AG04449 (cell line): ENCODE measurements around the gene ANKIB1.
A peak's percentile ranks its signal among the peaks of the same experiment; 100 is the strongest.
"Not testable (repeated sequence)": the region's sequence is repeated elsewhere in the genome, so short reads cannot be mapped to it uniquely, and the experiment has no call there.

Experiments
- CTCF ChIA-PET: fragments of 350-600 bp; formaldehyde crosslinking; extraction: SDS; loops from one replicate; lab custom pipeline; 2021; ENCODE audit warnings: antibody characterized with exemption; lab: Yijun Ruan, JAX
- POLR2A ChIA-PET: fragments of 400-600, 350-600 bp; formaldehyde crosslinking; extraction: SDS; loops from one replicate; lab custom pipeline; 2020; ENCODE audit warnings: antibody characterized with exemption, inconsistent platforms; lab: Yijun Ruan, JAX
- DNase-seq: peaks from one replicate; pipeline ENCODE4 v3.0.0-alpha.2; 2010; ENCODE audit warnings: low read depth, low spot score
- H3K4me3 ChIP-seq: 2 replicates; pipeline ENCODE4 v1.5.1; 2011; ENCODE audit warnings: low read depth, mild to moderate bottlenecking, control low read depth, low read length
- CTCF ChIP-seq: IDR thresholded peaks from one replicate; pipeline ENCODE4 v1.5.1; 2011; ENCODE audit warnings: mild to moderate bottlenecking, moderate library complexity, low read length, control low read depth, inconsistent platforms; ENCODE audit not compliant: insufficient read depth; ENCODE audit errors: missing control alignments

The ANKIB1 gene

GRCh38 chr7:92246360-92247101 lies 757 bp downstream of the ANKIB1 start:
- POLR2A ChIA-PET: interaction anchor here (1.1 to 1.7 kb wide), 3 partner anchors 8 to 202 kb away, joined by 4 to 6 read pairs (median 6); partner anchors contain the start of gene GATAD1
- no peak for TF ChIP-seq CTCF
- CTCF ChIA-PET: interaction anchor here (1.1 to 3.0 kb wide), 4 partner anchors 47 to 200 kb away, joined by 3 to 22 read pairs (median 8); partner anchors contain the start of genes GATAD1 and LRRD1
- DNase-seq: no peak
- H3K4me3 ChIP-seq: peak overlapping the region; percentile 82

GRCh38 chr7:92250603-92251002 lies 4.8 kb downstream of the ANKIB1 start:
- ChIA-PET POLR2A (no interaction called here), CTCF (interaction anchor here (1.3 kb wide), 1 partner anchor 71 kb away, joined by 3 read pairs; the partner anchor contains the start of gene LRRD1)
- no peak for TF ChIP-seq CTCF
- H3K4me3 ChIP-seq: no peak overlapping the region
- no peak for DNase-seq

- ChIA-PET CTCF (no interaction called here), POLR2A (no interaction called here)
- DNase-seq: no peak
- TF ChIP-seq CTCF: no peak
- no peak overlapping the region for H3K4me3 ChIP-seq
These were observed 5.4 kb downstream of the ANKIB1 start for GRCh38 chr7:92251181-92251580.

- CTCF ChIA-PET: interaction anchor here (1.6 kb wide), 1 partner anchor 194 kb away, joined by 5 read pairs; the partner anchor contains the start of gene GATAD1
These were observed 7.5 kb downstream of the ANKIB1 start for GRCh38 chr7:92253251-92253650.

GRCh38 chr7:92254800-92255199 lies 9.0 kb downstream of the ANKIB1 start:
- ChIA-PET CTCF (interaction anchor here (1.3 to 2.6 kb wide), 4 partner anchors 7 to 206 kb away, joined by 3 to 6 read pairs (median 4); no protein-coding TSS in a partner anchor), POLR2A (interaction anchor here (0.7 to 1.7 kb wide), 2 partner anchors 9 to 102 kb away, joined by 4 to 6 read pairs; partner anchors contain the start of genes ANKIB1 and KRIT1)
- DNase-seq: not testable (repeated sequence)

More at GRCh38 chr7:92253251-92253650, 7.5 kb downstream of the ANKIB1 start:
- no peak for DNase-seq
- no peak for TF ChIP-seq CTCF
- POLR2A ChIA-PET: no interaction called here
- H3K4me3 ChIP-seq: no peak overlapping the region

GRCh38 chr7:92255308-92255707 lies 9.5 kb downstream of the ANKIB1 start:
- CTCF ChIA-PET: interaction anchor here (1.3 to 2.6 kb wide), 4 partner anchors 8 to 206 kb away, joined by 3 to 6 read pairs (median 4); no protein-coding TSS in a partner anchor
- peak overlapping the region; percentile 21 for H3K4me3 ChIP-seq
- TF ChIP-seq CTCF: no peak
- POLR2A ChIA-PET: interaction anchor here (0.7 to 1.7 kb wide), 2 partner anchors 10 to 102 kb away, joined by 4 to 6 read pairs; partner anchors contain the start of genes ANKIB1 and KRIT1
- peak; percentile 67 for DNase-seq

More at GRCh38 chr7:92254800-92255199, 9.0 kb downstream of the ANKIB1 start:
- H3K4me3 ChIP-seq: not testable (repeated sequence)
